GM19438 (cell line): Measurements from ENCODE around the gene CPXM2.

ENCODE experiments used
- ATAC-seq: cut with Tn5 transposase; IDR thresholded peaks from one replicate; pipeline ENCODE4 v1.9.1; 2021; ENCODE audit warnings: low read depth; ENCODE audit not compliant: unreplicated experiment

CPXM2 gene

GRCh38 chr10:123804716-123805115 lies 86.9 kb downstream of the CPXM2 start:
- ATAC-seq, result no peak

- no peak for ATAC-seq
Measured at GRCh38 chr10:123800821-123801220, 90.8 kb downstream of the CPXM2 start.

GRCh38 chr10:123800289-123800688 lies 91.3 kb downstream of the CPXM2 start:
- ATAC-seq, result no peak

- no peak for ATAC-seq
Measured at GRCh38 chr10:123798856-123799255, 92.8 kb downstream of the CPXM2 start.

- ATAC-seq, result no peak
Measured at GRCh38 chr10:123797813-123798212, 93.8 kb downstream of the CPXM2 start.

GRCh38 chr10:123796736-123797135 lies 94.9 kb downstream of the CPXM2 start:
- ATAC-seq, result no peak

GRCh38 chr10:123795846-123796590 lies 95.6 kb downstream of the CPXM2 start:
- no peak for ATAC-seq

GRCh38 chr10:123795196-123795780 lies 96.3 kb downstream of the CPXM2 start:
- ATAC-seq, result no peak

- no peak for ATAC-seq
Measured at GRCh38 chr10:123792248-123792978, 99.2 kb downstream of the CPXM2 start.

GRCh38 chr10:123790132-123790885 lies 101.3 kb downstream of the CPXM2 start:
- ATAC-seq, result no peak

GRCh38 chr10:123788981-123789380 lies 102.6 kb downstream of the CPXM2 start:
- no peak for ATAC-seq

GRCh38 chr10:123787566-123787965 lies 104.0 kb downstream of the CPXM2 start:
- no peak for ATAC-seq

- ATAC-seq, result no peak
Measured at GRCh38 chr10:123786896-123787295, 104.7 kb downstream of the CPXM2 start.

- ATAC-seq, result no peak
Measured at GRCh38 chr10:123786306-123786705, 105.3 kb downstream of the CPXM2 start.

- ATAC-seq, result no peak
Measured at GRCh38 chr10:123784646-123785045, 107.0 kb downstream of the CPXM2 start.

- ATAC-seq, result no peak
Measured at GRCh38 chr10:123784216-123784615, 107.4 kb downstream of the CPXM2 start.

GRCh38 chr10:123783296-123783695 lies 108.3 kb downstream of the CPXM2 start:
- ATAC-seq, result no peak

- ATAC-seq, result no peak
Measured at GRCh38 chr10:123782549-123782948, 109.1 kb downstream of the CPXM2 start.

GRCh38 chr10:123781956-123782500 lies 109.6 kb downstream of the CPXM2 start:
- no peak for ATAC-seq

- no peak for ATAC-seq
Measured at GRCh38 chr10:123781324-123781900, 110.2 kb downstream of the CPXM2 start.
